HepG2 (cell line): ENCODE results near the gene SSPN.

ENCODE experiments used
- CC2D1A ChIP-seq: sonication (generic); formaldehyde crosslinking; IDR thresholded peaks from 2 replicates; pipeline ENCODE4 v1.8.1; 2023; ENCODE audit warnings: mild to moderate bottlenecking, missing genetic modification reagents
- EP300 ChIP-seq, 3 experiments: sonication (generic) in 1 of 3; formaldehyde crosslinking in 1 of 3; IDR thresholded peaks; 2 replicates each; pipeline versions ENCODE4 v1.5.1 to v1.6.1; 2011 to 2020; ENCODE audit warnings: low read depth in 2 of 3, low read length in 2 of 3, borderline replicate concordance in 1 of 3, improper control_type of control experiment in 1 of 3, mild to moderate bottlenecking in 1 of 3, missing genetic modification reagents in 1 of 3, moderate library complexity in 1 of 3
- KAT8 ChIP-seq: IDR thresholded peaks from 2 replicates; pipeline ENCODE4 v1.6.1; 2016; ENCODE audit warnings: missing genetic modification reagents, missing compliant biosample characterization
- SP140L ChIP-seq: sonication (generic); formaldehyde crosslinking; IDR thresholded peaks from 2 replicates; pipeline ENCODE4 v1.4.0; 2020; ENCODE audit warnings: missing genetic modification reagents, borderline replicate concordance
- YY1 ChIP-seq: IDR thresholded peaks from 2 replicates; pipeline ENCODE4 v1.6.1; 2011; ENCODE audit warnings: low read length, low read depth, moderate library complexity, mild to moderate bottlenecking; ENCODE audit not compliant: insufficient read depth, insufficient replicate concordance
- ZSCAN12 ChIP-seq: sonication (generic); formaldehyde crosslinking; IDR thresholded peaks from 2 replicates; pipeline ENCODE4 v1.9.0; 2021; ENCODE audit warnings: mild to moderate bottlenecking, missing genetic modification reagents
- TF ChIP-seq, protein P1 (sequence below): sonication (generic); formaldehyde crosslinking; IDR thresholded peaks from 2 replicates; pipeline ENCODE4 v1.4.0; 2020; ENCODE audit warnings: low read depth, missing genetic modification reagents
- TF ChIP-seq, protein P2 (sequence below): sonication (generic); formaldehyde crosslinking; IDR thresholded peaks from 2 replicates; pipeline ENCODE4 v1.5.0; 2020; ENCODE audit warnings: mild to moderate bottlenecking, low read depth, missing genetic modification reagents, borderline replicate concordance
- TF ChIP-seq, protein P3 (sequence below): sonication (generic); formaldehyde crosslinking; IDR thresholded peaks from 2 replicates; pipeline ENCODE4 v1.5.0; 2020; ENCODE audit warnings: mild to moderate bottlenecking, missing genetic modification reagents, moderate library complexity

DNA sequence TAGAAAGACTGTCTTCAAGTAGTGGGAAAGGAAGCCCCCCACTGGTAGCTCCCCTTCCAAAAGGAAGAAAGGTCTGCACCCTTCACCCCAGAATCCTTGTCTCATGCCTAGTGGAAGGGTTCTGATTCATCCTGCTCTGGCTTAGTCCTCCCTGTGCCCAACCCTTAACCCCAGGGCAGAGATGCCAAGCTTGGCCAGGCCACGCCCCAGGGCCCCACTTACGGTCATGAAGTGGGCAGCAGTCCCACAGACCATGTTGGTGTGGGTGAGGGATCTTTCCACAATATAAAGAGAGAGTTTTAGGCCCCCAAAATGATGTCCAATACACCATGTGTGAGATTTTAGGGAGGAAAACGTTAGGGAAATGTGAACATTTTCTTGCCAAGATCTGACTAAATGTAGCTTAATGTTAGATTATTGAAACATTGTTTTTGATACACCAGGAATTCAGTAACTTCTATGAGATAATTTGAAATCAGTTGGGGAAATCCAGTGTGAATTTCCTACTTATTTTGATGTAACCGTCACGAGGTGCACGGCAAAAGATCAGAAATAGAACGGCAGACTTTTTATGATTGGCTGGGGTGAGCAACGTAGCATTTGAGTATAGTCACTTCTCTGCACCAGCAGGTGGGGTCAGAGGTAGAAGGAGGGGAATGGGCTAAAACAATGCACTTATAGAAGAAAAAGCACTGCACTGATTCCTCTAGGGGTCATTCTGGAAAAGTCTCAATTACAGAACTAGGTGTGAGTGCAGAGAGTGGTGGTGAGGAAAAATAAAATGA lies 8.2 kb upstream of the SSPN start:
- TF ChIP-seq KAT8 = no peak
- no peak for TF ChIP-seq ZSCAN12 (CRISPR knock-in tag)
- no peak for TF ChIP-seq CC2D1A (CRISPR knock-in tag)
- no peak for TF ChIP-seq EP300 (IDR thresholded peaks at IDR 0.05; ENCODE audit: low read depth in 2 of 2, low read length in 2 of 2)
- TF ChIP-seq EP300 (CRISPR knock-in tag; IDR thresholded peaks at IDR 0.05; ENCODE audit: borderline replicate concordance) = no peak
- TF ChIP-seq, protein P1, sequence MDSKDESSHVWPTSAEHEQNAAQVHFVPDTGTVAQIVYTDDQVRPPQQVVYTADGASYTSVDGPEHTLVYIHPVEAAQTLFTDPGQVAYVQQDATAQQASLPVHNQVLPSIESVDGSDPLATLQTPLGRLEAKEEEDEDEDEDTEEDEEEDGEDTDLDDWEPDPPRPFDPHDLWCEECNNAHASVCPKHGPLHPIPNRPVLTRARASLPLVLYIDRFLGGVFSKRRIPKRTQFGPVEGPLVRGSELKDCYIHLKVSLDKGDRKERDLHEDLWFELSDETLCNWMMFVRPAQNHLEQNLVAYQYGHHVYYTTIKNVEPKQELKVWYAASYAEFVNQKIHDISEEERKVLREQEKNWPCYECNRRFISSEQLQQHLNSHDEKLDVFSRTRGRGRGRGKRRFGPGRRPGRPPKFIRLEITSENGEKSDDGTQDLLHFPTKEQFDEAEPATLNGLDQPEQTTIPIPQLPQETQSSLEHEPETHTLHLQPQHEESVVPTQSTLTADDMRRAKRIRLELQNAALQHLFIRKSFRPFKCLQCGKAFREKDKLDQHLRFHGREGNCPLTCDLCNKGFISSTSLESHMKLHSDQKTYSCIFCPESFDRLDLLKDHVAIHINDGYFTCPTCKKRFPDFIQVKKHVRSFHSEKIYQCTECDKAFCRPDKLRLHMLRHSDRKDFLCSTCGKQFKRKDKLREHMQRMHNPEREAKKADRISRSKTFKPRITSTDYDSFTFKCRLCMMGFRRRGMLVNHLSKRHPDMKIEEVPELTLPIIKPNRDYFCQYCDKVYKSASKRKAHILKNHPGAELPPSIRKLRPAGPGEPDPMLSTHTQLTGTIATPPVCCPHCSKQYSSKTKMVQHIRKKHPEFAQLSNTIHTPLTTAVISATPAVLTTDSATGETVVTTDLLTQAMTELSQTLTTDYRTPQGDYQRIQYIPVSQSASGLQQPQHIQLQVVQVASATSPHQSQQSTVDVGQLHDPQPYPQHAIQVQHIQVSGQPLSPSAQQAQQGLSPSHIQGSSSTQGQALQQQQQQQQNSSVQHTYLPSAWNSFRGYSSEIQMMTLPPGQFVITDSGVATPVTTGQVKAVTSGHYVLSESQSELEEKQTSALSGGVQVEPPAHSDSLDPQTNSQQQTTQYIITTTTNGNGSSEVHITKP = no peak
- TF ChIP-seq, protein P2, sequence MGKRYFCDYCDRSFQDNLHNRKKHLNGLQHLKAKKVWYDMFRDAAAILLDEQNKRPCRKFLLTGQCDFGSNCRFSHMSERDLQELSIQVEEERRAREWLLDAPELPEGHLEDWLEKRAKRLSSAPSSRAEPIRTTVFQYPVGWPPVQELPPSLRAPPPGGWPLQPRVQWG = no peak
- TF ChIP-seq, protein P3, sequence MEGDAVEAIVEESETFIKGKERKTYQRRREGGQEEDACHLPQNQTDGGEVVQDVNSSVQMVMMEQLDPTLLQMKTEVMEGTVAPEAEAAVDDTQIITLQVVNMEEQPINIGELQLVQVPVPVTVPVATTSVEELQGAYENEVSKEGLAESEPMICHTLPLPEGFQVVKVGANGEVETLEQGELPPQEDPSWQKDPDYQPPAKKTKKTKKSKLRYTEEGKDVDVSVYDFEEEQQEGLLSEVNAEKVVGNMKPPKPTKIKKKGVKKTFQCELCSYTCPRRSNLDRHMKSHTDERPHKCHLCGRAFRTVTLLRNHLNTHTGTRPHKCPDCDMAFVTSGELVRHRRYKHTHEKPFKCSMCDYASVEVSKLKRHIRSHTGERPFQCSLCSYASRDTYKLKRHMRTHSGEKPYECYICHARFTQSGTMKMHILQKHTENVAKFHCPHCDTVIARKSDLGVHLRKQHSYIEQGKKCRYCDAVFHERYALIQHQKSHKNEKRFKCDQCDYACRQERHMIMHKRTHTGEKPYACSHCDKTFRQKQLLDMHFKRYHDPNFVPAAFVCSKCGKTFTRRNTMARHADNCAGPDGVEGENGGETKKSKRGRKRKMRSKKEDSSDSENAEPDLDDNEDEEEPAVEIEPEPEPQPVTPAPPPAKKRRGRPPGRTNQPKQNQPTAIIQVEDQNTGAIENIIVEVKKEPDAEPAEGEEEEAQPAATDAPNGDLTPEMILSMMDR (CRISPR knock-in tag) = no peak; the same call in 1 of the 2 replicates
- no peak for TF ChIP-seq SP140L
- no peak for TF ChIP-seq YY1
